Left ventricle myocardium superior (tissue), 1 donor: ENCODE results near the gene RAB37. TPM values are rescaled to one million over a fixed set of nuclear protein-coding genes. Genes with fewer than 3 reads are reported as not detected.
A peak's percentile ranks its signal among the peaks of the same experiment; 100 is the strongest.

Experiments
- ATAC-seq: fragments of 200-7000 bp; cut with Tn5 transposase; one replicate; pipeline ENCODE4 v1.9.1; 2020; ENCODE audit warnings: mild to moderate bottlenecking, moderate library complexity
- DNase-seq: peaks from one replicate; pipeline ENCODE4 v3.0.0-alpha.2; 2020
- intact Hi-C: fragments of 100-400 bp; cut with micrococcal nuclease; formaldehyde crosslinking; loops from one replicate; pipeline ENCODE4 v1.11.0; 2022
- microRNA-seq: library from miRNA; unstranded; fragments of <30 nt; microRNA quantifications from one replicate; pipeline ENCODE4 v1.2.0, GENCODE V29; 2020; ENCODE audit warnings: borderline number of aligned reads
- total RNA-seq: library from RNA; stranded (reverse); fragmentation: NEBNext Ultra II Directional; extraction: Animal tissue kit (Norgen Biotek cat#: 25700); gene quantifications from one replicate; pipeline ENCODE4 v1.2.1, GENCODE V29; 2021
- donor health status: DM: no; HTN: yes; CAD: no; lungs with severe emphysema.

The RAB37 gene
- total RNA-seq, 1 donor from 2014 or later = 2.8 TPM

GRCh38 chr17:74790161-74791058 is 53.4 kb downstream of the RAB37 start:
- peak; percentile 21 for ATAC-seq
- intact Hi-C loops = loop anchor here (5.0 kb wide), 1 partner anchor 72 kb away; no protein-coding TSS in a partner anchor
- DNase-seq = no peak

DNA sequence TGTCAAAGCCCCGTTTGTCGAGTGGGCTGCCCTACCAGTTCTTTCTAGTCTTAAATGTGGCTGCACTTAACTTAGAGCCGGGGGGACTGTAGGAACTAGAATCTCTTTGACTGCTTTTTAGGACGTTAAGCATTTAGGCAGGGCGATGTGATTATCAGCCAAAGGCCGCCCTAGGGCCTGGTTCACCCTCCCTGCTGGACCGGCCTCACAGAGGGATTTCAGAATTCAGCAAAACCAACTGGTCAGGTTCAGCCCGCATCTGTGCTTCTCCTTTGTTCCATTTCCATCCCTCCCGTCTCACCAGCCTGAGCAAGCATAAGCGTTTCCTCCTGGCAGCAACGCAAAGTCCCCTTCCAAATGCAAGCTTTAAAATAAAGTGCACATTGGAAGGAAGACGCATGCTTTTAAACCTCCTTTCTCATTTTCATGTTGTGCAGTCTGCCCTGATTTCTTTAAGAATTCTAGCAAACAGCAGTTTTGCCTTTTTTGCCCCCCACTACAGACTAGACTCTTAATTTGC is 55.6 kb downstream of the RAB37 start:
- ATAC-seq (no peak), DNase-seq (no peak)
- intact Hi-C loops = loop anchor here (5.0 kb wide), 1 partner anchor 70 kb away; no protein-coding TSS in a partner anchor

DNA sequence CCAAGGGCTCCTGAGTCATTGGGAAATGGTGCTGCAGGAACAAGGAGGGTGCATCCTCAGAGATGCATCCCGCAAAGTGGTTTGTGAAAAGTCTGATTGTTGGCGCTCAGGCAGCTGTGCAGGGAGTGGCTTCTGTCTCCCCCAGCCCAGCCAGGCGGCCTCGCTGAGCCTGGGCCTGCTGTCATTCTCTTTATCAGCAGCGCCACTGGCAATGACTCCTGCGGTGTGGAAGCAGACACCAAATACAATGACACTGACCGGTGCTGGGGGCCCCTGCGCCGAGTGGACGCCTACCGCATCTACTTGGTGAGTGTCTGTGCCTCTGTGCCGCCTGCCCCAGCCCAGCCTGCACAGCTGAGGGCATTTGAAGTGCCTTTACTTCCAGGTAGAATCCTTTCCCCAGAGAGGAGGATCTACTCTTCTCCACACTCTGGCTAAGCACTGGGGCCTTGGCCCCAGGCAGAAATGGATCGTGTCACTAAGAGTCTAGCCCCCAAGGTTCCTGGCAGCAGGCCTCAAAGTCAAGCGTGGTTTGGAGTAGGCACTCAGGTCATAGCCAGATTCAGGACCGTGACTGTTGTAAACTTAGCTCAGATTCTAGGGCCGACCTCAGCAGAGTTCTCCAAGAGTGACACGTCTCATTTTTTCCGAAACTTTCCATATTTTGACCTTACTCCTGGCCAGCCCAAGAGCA is 58.4 kb downstream of the RAB37 start:
- peak; percentile 26 for DNase-seq
- intact Hi-C loops = no loop called here

GRCh38 chr17:74796211-74796610 is 59.2 kb downstream of the RAB37 start:
- peak; percentile 30 for DNase-seq
- intact Hi-C loops = no loop called here
- ATAC-seq = peak; percentile 41

More for the DNA sequence above, 58.4 kb downstream of the RAB37 start:
- ATAC-seq = no peak

GRCh38 chr17:74796866-74797265 is 59.8 kb downstream of the RAB37 start:
- DNase-seq (no peak), ATAC-seq (no peak)
- intact Hi-C loops = no loop called here

Small RNA genes within 50 kb of the gene (microRNA-seq; reads per million reads assigned to microRNA genes)
- 17.6 reads per million, percentile 15 among the genes with 10 or more reads in this experiment for gene MIR3615

Other genes with a start within 250 kb of the RAB37 start
- 0.25 TPM for gene CD300LB, start 205.8 kb upstream of the RAB37 start, total RNA-seq
- 0.82 TPM for gene CD300C, start 191.1 kb upstream of the RAB37 start, total RNA-seq
- gene CD300H, start 169.7 kb upstream of the RAB37 start, total RNA-seq = not detected
- not detected for gene CD300LD, start 145.0 kb upstream of the RAB37 start, total RNA-seq
- 0.27 TPM for gene CD300E, start 113.5 kb upstream of the RAB37 start, total RNA-seq
- gene CD300LF, start 24.3 kb upstream of the RAB37 start, total RNA-seq = not detected
- 16.0 TPM for gene NHERF1, start 11.4 kb downstream of the RAB37 start, total RNA-seq
- 21.1 TPM for gene NAT9, start 39.1 kb downstream of the RAB37 start, total RNA-seq
- 0.52 TPM for gene GRIN2C, start 122.6 kb downstream of the RAB37 start, total RNA-seq
- gene FDXR, start 135.7 kb downstream of the RAB37 start, total RNA-seq = 4.5 TPM
- gene FADS6, start 156.4 kb downstream of the RAB37 start, total RNA-seq = not detected
- not detected for gene USH1G, start 186.0 kb downstream of the RAB37 start, total RNA-seq
- gene OTOP2, start 187.0 kb downstream of the RAB37 start, total RNA-seq = not detected
- not detected for gene OTOP3, start 198.6 kb downstream of the RAB37 start, total RNA-seq
- 11.2 TPM for gene HID1, start 235.5 kb downstream of the RAB37 start, total RNA-seq